H4 (cell line): ENCODE data around the gene FCHSD1. TPM values are rescaled to one million over a fixed set of nuclear protein-coding genes. Genes with fewer than 3 reads are reported as not detected.

Experiments used
- DNase-seq: peaks from one replicate; pipeline ENCODE4 v3.0.0-alpha.2; 2015; ENCODE audit warnings: low spot score
- total RNA-seq: library from RNA; depleted of rRNA; stranded (reverse); fragments of >200 nt; shearing (Covaris generic); gene quantifications from 2 replicates; pipeline ENCODE4 v1.2.3, GENCODE V29; 2014

Gene FCHSD1
- total RNA-seq, 1 experiment from 2014 or later, result 5.9 TPM

GRCh38 chr5:141672841-141673813 lies 21.9 kb upstream of the FCHSD1 start:
- DNase-seq, result no peak

GRCh38 chr5:141672071-141672840 lies 21.0 kb upstream of the FCHSD1 start:
- no peak for DNase-seq

GRCh38 chr5:141669520-141669919 lies 18.3 kb upstream of the FCHSD1 start:
- DNase-seq, result no peak

- no peak for DNase-seq
Measured at GRCh38 chr5:141668601-141669265, 17.5 kb upstream of the FCHSD1 start.

GRCh38 chr5:141665995-141666940 lies 15.1 kb upstream of the FCHSD1 start:
- DNase-seq, result no peak

- DNase-seq, result peak; percentile 47
Measured at GRCh38 chr5:141664733-141665461, 13.7 kb upstream of the FCHSD1 start.

- DNase-seq, result no peak
Measured at GRCh38 chr5:141663506-141663905, 12.3 kb upstream of the FCHSD1 start.

- DNase-seq, result no peak
Measured at GRCh38 chr5:141662028-141662427, 10.8 kb upstream of the FCHSD1 start.

- peak; percentile 55 for DNase-seq
Measured at GRCh38 chr5:141657937-141658545, 6.8 kb upstream of the FCHSD1 start.

- DNase-seq, result no peak
Measured at GRCh38 chr5:141657404-141657803, 6.2 kb upstream of the FCHSD1 start.

- DNase-seq, result no peak
Measured at GRCh38 chr5:141656396-141656795, 5.2 kb upstream of the FCHSD1 start.

- no peak for DNase-seq
Measured at GRCh38 chr5:141655020-141655419, 3.8 kb upstream of the FCHSD1 start.

GRCh38 chr5:141654298-141654697 lies 3.1 kb upstream of the FCHSD1 start:
- DNase-seq, result no peak

GRCh38 chr5:141651728-141652105 lies 499 bp upstream of the FCHSD1 start:
- DNase-seq, result no peak

GRCh38 chr5:141649972-141650371 lies 1.2 kb downstream of the FCHSD1 start:
- DNase-seq, result no peak

GRCh38 chr5:141649056-141649688 lies 2.0 kb downstream of the FCHSD1 start:
- DNase-seq, result no peak

- no peak for DNase-seq
Measured at GRCh38 chr5:141647851-141648250, 3.4 kb downstream of the FCHSD1 start.

- DNase-seq, result no peak
Measured at GRCh38 chr5:141647242-141647641, 4.0 kb downstream of the FCHSD1 start.

GRCh38 chr5:141646026-141646425 lies 5.2 kb downstream of the FCHSD1 start:
- DNase-seq, result no peak
